GM21526 (cell line): ENCODE results near the gene ZNF157.
"Not testable (repeated sequence)": the region's sequence is repeated elsewhere in the genome, so short reads cannot be mapped to it uniquely, and the experiment has no call there.

Experiments
- ATAC-seq: cut with Tn5 transposase; IDR thresholded peaks from one replicate; pipeline ENCODE4 v1.9.1; 2021; ENCODE audit warnings: moderate library complexity; ENCODE audit not compliant: unreplicated experiment, low FRiP score

Gene ZNF157

DNA sequence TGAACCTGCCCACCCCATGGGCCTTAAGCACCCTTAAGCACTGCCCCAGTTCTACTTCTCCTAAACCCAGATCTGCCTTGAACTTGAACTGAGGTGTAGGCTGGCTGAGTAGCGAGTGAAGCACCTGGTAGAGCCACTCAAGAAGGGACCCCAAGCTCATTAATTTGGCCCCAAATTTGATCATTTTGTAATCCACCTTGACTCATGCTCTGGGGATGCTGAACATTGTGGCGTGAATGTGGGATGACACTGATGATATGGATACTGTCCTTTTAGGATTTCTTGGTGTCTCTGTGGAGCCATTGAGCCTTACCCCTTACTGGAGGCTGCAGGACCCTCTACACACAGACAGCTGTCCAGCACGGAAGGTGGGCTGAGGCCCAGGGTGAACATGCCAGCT is at the start of gene ZNF157:
Gene ZNF157 (plus strand): TSS at position 301 of the 400 bp plus-strand sequence. CDS start 91 bp downstream, at position 392.
- ATAC-seq, result no peak

DNA sequence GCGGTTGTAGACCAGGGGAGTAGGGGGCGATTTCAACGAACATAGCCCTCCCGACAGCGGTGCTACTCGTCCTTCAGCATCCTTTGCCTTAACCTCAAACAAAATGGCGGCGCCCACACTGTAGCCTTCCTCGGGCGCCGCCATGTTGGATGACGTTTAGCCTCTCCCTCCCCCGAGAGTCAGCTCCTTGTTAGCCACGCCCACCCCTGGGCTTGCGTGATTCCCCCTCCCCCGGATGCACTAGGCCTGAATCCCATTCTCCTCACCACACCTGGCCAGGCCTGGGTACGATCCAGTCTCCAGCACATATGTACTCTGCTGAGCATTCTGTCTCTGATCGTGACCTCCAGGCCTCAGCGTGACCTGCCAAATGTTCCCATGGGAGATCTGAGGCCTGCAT is 49.0 kb upstream of the ZNF157 start:
- ATAC-seq, result no peak

DNA sequence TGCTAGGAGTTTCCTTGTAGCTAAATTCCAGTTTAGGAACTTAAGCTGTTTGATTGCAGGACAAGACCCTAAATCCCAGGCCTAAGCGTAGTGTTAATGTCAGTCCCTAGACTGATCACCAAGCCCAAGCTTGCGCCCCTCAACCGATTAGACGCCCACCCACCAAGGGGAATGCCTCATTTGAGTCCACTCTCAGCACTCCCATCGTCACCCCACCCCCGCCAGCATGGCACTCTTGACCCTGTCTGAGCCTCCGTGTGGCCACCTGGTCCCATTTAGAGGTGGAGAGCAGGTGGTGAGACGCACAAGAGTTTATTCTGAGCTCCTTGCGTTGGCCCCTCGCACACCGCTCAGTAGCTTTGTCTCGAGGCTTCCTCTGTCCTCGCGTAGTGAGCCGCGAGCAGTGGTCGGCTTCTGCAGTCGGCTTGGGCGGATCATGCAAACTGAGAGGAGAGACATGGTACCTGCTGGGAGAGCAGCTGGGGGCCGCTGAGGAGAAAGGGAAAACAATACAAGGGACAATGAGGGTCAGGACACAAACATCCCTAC is 48.5 kb upstream of the ZNF157 start:
- ATAC-seq, result no peak

DNA sequence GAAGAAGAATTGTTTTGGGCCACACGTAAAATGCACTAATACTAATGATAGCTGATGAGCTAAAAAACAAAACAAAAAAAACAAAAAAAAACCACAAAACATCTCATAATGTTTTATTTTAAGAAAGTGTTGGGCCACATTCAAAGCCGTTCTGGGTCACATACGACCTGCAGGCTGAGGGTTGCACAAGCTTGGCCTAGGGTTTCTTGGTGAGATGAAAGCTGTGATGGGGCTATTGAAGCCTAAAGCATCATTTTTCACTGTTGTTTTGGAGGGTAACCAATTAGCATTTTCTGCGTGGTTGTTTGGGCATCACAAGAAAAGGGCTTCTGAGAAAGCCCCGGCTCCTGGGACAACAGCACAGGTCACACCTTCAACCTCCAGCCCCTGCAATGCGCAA is 42.5 kb upstream of the ZNF157 start:
- no peak for ATAC-seq

DNA sequence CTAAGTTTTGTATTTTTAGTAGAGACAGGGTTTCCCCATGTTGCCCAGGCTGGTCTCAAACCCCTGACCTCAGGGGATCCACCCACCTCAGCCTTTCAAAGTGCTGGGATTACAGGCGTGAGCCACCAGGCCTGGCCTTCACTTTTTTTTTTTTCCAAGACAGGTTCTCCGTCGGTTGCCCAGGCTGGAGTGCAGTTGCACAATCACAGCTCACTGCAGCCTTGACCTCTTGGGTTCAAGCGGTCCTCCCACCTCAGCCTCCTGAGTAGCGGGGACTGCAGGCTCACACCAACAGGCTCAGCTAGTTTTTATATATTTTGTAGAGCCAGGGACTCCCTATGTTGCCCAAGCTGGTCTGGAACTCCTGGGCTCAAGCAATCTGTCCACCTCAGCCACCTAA is 37.6 kb upstream of the ZNF157 start:
- not testable (repeated sequence) for ATAC-seq

DNA sequence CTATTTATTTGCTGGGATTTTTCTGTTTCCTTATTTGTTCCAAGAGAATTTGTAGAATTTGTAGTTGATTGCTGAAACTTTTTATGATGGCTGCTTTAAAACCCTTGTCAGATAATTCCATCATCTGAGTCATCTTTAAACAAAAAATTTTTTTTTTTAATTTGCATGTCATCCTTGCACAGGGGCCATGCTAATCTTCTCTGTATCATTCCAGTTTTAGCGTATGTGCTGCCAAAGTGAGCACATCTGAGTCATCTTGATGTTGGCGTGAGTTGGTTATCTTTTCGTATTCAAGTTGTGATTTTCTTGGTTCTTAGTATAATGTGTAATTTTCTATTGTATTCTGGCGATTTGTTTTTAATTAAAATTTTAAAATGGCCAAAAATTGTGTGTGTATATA is 18.7 kb upstream of the ZNF157 start:
- ATAC-seq, result no peak

DNA sequence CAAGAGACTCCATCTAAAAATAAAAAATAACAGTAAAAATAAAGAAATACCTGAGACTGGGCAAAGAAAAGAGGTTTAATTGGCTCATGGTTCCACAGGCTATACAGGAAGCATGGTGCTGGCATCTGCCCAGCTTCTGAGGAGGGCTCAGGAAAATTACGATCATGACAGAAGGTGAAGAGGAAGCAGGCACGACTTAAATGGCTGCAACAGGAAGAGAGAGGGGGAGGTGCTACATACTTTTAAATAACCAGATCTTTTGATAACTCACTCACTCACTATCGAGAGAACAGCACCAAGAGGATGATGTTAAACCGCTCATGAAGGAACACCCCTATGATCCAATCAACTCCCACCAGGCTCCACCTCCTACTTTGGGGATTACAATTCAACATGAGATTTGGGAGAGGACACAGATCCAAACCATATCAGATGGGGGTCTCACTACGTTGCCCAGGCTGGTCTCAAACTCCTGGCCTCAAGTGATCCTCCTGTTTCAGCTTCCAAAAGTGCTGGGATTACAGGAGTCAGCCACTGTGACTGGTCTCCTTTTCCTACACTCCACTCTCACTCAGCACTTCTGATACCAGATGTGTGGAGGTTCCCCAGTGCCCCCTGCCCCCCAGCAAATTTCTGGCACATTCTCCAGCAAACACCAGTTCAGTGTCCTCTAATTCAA is 11.9 kb upstream of the ZNF157 start:
- ATAC-seq, result no peak

DNA sequence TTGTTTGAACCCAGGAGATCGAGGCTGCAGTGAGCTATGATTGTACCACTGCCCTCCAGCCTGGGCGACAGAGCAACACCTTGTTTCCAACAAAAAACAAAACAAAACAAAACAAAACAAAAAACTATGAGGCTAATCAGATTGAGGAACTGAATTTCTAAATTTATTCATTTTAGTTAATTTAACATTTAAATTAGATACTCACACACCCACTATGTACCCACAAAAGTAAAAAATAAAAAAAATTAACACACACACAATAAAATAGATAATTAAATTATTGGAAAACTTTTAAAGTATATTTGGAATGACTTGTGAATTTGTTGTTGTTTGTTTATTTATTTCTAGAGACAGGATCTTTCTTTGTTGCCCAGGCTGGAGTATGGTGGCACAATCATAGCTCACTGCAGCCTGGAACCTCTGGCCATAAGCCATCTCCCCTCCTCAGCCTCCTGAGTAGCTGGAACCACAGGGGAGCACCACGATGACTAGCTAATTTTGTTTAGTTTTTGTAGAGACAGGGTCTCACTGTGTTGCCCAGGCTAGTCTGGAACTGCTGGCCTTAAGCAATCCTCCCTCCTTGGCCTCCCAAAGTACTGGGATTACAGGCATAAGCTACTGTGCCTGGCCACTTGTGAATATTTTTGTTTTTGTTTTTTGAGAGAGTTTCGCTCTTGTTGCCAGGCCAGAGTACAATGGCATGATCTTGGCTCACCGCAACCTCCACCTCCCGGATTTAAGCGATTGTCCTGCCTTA is 9.8 kb upstream of the ZNF157 start:
- ATAC-seq, result no peak

DNA sequence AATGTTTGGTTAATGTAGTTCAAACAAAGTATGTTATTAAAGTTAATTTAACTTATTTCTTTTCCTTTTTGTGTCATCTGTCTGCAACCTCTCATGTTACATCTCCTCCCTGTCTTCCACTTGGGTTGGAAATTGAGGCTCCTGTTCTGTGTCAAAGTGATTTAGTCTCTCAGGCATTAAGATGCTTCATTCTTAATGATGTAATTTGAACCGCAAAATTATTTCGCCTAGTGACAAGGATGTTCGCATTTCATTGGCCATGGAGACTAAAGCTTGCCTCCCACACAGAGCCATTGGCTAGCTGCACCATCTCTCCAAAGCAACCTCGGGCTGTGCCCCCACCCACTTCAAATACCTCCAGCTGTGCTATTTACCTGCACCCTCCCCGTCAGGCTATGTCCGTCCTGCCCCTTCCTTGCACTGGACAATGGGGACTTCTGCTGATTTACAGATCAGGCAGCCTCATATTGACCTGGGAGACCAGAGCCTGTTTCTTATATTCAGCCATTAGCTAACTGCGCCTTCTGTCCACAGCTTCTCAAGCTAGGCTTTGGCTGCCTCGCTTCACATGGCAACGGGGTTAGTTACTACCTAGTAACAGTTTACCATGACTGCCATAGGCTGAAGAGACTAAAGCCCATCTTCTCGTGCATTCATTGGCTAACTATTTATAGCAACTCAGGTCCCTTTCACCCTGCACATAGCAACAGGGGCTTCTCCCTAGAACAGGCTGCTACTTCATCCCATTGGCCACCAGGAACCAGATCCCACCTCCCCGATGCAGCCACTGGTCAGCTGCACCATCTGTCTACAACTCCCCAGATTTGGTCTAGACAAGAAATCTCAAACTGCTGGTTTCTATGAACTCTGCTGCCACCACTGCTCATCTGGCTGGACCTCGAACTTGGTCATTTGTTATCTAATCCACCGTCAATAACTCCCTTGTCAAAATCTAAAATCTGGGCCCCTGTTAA is 8.6 kb upstream of the ZNF157 start:
- peak; percentile 84 for ATAC-seq

DNA sequence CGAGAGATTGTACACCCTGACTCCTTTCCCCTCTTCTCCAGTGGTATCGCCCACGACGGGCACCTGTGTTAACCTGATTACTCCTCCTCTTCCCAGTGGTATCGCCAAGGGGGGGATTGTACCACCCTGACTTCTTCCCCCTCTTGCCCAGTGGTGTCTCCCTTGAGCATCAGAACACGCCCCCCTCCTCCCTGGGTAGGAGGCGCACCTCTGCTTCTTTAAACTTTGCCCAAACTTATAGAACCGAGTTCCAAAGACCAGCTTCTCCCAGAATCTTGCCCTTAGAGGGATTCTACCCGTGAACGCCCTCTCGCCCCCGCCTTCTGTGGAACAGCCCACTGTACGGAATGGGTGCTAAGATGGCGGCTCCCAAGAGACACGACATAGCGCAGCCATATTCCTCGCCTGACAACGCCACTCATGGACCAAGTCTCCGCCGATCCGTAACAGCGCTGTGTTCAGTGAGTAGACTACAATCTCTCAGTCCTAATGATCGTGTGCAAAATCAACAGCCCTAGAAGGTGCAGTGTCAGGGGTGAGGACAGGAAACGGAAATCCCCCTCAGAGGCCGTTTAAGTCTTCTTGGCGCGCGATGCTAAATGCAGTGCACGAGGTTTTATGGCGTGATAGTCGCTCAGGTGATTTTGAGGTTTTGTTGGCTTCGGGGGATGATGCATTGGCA is 4.2 kb upstream of the ZNF157 start:
- no peak for ATAC-seq

DNA sequence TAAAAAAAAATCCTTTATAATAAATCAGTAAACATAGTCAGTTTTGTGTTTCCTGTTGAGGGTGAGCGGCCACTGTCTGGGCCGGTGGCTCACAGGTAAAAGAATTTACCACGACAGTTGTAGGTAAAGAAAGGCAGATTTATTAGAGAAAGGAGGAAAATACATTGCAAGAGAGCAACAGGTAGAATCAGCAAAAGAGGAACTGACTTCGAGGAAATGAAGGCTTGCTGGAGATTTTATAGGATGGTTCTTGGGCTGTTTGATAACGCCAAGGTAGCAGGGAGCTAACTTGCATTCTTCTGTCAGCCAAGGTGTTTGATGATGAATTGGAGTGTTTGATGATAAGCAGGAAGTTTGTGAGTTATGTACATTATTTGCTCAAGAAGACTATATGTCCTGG is 2.8 kb downstream of the ZNF157 start:
- no peak for ATAC-seq

DNA sequence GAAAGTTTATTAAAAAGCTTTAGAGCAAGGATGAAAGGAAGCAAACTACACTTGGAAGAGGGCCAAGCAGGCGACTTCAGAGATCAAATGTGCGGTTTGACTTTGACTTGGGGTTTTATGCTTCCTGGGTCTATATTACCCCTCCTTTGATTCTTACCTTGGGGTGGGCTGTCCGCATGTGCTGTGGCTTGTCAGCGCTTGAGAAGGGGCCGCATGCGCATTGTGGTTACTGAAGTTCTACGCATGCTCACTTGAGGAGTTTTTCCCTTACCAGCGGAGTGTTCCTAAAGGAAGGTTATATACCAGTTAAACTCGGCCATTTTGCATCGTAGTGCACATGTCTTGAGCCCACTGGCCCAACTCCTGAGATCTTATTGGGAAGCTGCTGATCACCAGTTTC is 9.9 kb downstream of the ZNF157 start:
- ATAC-seq, result no peak

DNA sequence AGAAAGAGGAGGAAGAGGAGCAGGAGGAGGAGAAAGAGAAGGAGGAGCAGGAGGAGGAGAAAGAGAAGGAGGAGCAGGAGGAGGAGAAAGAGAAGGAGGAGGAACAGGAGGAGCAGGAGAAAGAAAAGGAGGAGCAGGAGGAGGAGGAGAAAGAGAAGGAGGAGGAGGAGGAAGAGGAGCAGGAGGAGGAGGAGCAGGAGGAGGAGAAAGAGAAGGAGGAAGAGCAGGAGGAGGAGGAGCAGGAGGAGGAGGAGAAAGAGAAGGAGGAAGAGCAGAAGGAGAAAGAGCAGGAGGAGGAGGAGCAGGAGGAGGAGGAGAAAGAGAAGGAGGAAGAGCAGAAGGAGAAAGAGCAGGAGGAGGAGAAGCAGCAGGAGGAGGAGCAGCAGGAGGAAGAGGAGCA is 10.5 kb downstream of the ZNF157 start:
- not testable (repeated sequence) for ATAC-seq

DNA sequence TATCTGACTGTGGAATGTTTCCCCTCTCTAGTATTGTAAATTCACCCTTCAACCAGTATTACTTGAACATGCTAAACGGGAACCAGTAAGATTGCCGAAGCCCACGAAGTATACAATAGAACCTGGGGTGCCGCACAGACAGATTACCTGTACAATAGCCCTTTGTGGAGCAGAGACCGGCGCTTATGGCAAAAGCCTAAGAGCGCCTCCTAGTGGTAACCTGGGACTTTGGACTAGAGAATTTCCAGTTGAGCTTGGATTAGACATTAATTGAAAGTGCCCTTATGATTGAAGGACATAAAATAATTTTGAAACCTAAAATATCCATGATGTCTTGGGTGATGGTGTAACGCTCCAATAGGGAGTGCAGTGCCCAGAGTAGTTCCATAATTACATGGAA is 14.1 kb downstream of the ZNF157 start:
- no peak for ATAC-seq

DNA sequence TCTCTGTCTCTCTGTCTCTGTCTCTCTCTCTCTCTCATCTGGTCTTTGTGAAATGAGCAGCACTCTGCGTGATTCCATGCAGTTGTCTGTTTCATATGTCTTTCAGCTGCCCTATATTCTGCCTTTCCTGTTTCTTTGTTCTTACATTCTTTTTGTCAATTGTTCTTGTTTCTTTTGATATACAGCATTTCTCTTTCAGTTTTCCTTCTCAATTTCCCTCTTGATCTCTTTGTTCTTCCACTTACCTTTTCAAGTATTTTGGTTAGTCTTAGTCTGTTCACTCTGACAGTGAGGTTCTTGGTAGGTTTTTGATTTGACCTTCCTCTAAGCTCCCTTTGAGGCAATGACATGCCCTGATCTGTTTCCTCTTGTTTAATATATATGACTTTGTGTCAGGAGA is 20.4 kb downstream of the ZNF157 start:
- no peak for ATAC-seq

DNA sequence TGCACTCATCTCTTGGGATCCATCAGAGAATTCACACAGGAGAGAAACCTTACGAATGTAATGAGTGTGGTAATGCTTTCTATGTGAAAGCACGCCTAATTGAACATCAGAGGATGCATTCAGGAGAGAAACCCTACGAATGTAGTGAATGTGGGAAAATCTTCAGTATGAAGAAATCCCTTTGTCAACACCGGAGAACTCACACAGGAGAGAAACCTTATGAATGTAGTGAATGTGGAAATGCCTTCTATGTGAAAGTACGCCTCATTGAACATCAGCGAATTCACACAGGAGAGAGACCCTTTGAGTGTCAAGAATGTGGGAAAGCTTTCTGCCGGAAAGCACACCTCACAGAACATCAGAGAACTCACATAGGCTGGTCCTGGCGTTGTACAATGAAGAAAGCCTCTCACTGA is 42.8 kb downstream of the ZNF157 start:
- no peak for ATAC-seq

DNA sequence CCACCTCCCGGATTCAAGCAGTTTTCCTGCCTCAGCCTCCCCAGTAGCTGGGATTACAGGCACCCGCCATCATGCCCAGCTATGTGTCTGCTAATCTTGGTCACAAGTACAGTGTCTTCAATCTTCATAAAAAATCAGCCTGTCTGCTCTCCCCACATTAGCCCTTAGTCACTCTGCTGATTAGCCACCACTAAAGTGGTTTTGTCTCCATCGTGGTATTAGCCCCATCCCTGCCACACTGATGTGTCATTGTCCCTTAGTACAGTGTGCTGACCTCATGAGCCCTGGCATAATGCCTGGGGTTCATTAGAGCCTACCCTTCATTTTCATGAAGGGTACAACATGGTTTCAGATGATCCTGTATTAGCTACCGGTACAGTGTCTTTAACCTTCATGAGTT is 49.9 kb downstream of the ZNF157 start:
- ATAC-seq, result no peak

DNA sequence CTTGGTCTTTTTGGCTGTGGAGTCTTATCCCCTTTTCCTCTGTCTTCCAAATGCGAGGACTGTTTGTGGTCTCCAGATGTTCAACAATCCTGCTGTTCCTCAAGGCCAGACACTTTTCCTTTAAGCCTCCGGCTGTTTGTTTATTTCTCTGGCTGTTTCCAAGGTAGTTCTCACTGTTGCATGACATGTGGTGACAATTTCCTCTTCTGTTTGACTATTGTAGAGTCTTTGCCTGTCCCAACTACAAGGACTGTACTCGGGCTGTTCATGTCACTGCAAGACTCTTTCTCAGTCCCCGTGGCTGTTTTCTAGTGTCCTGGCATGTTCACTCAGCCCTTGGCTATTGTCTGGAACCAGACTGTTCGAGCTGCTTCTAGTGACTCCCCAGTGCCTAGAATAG is 50.6 kb downstream of the ZNF157 start:
- no peak for ATAC-seq

DNA sequence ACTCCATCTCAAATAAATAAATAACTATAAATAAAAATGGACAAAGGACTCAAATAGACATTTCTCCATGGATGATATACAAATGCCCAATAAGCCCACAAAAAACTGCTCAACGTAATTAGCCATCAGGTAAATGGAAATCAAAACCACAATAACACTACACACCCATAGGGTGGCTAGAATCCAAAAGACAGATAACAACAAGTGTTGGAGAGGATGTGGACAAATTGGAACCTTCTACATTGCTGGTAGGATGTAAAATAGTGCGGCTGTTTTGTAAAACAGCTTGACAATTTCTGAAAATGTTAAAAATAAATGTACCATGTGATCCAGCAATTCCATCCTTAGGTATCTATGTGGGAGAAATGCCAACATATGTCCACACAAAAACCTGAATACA is 52.1 kb downstream of the ZNF157 start:
- ATAC-seq, result no peak

DNA sequence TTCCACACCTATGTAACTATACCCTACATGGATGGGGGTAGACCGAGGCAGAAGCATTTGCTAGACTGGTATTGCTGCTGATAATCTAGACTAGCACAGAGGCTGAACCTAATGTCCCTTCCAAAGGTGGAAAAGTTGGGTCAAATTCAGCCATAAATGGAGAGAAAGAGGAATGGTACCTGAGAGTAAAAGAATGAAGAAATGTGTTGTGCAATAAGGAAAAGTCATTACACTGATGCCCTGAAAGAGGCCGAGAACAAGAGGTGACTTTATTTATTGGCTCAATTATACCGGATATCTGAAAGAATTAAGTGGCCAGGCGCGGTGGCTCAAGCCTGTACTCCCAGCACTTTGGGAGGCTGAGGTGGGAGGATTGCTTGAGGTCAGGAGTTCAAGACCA is 60.5 kb downstream of the ZNF157 start:
- ATAC-seq, result no peak
